Gastroesophageal sphincter (tissue), 4 donors: ENCODE results near the gene CFAP74. TPM values are rescaled to one million over a fixed set of nuclear protein-coding genes. Genes with fewer than 3 reads are reported as not detected.

Experiments used
- ATAC-seq: fragments of 150-250 bp; one replicate; pipeline ENCODE4 v1.9.1; 2016; ENCODE audit warnings: mild to moderate bottlenecking, moderate library complexity
- H3K27ac ChIP-seq, 4 donors: fragments of 200-600 bp; sonication (generic) in 3 of 4; 1 replicate in 3 of 4; 2 replicates in 1 of 4; pipeline ENCODE4 v1.5.1; 2016 to 2019
- H3K27me3 ChIP-seq: fragments of 200-600 bp; sonication (generic); one replicate; pipeline ENCODE4 v1.5.1; 2019
- H3K36me3 ChIP-seq, 2 donors: fragments of 200-600 bp; sonication (generic); one replicate each; pipeline ENCODE4 v1.5.1; 2019; ENCODE audit warnings: control low read depth in 1 of 2
- H3K4me1 ChIP-seq, 3 donors: fragments of 200-600 bp; sonication (generic); 1 replicate in 2 of 3; 2 replicates in 1 of 3; pipeline ENCODE4 v1.5.1; 2016 to 2019; ENCODE audit warnings: control low read depth in 2 of 3
- H3K4me3 ChIP-seq, 2 donors: fragments of 200-600 bp; sonication (generic); one replicate each; pipeline ENCODE4 v1.5.1; 2019; ENCODE audit warnings: mild to moderate bottlenecking in 1 of 2, moderate library complexity in 1 of 2
- H3K9me3 ChIP-seq, 3 donors: fragments of 200-600 bp; sonication (generic); one replicate each; pipeline ENCODE4 v1.5.1; 2017 to 2019; ENCODE audit warnings: control low read depth in 2 of 3
- EP300 ChIP-seq: sonication (generic); formaldehyde crosslinking; IDR thresholded peaks from one replicate; pipeline ENCODE4 v1.6.1; 2017; ENCODE audit warnings: antibody characterized with exemption, mild to moderate bottlenecking
- POLR2A ChIP-seq, 2 donors: fragments of 450-650 bp; IDR thresholded peaks; one replicate each; pipeline ENCODE4 v1.6.1; 2017; ENCODE audit warnings: antibody characterized with exemption in 2 of 2, mild to moderate bottlenecking in 2 of 2, moderate library complexity in 1 of 2
- POLR2AphosphoS5 ChIP-seq: sonication (generic); formaldehyde crosslinking; IDR thresholded peaks from one replicate; pipeline ENCODE4 v1.6.1; 2017; ENCODE audit warnings: antibody characterized with exemption
- WGBS, 2 donors: methylation state at CpG; one replicate each; pipeline ENCODE4 v1.1.5; 2018; ENCODE audit warnings: low coverage in 1 of 2; 5-methylcytosine and 5-hydroxymethylcytosine counted together
- total RNA-seq, 4 donors: library from RNA; depleted of rRNA; stranded (reverse); fragments of >200 nt; gene quantifications; one replicate each; pipeline ENCODE4 v1.1.0, GENCODE V29; 2016
- TF ChIP-seq, protein P1 (sequence below), 4 experiments: fragments of 200-600 bp in 2 of 4; fragments of 450-650 bp in 2 of 4; sonication (generic) in 1 of 4; IDR thresholded peaks; one replicate each; pipeline ENCODE4 v1.5.1; 2017 to 2019; ENCODE audit warnings: antibody characterized with exemption in 4 of 4, mild to moderate bottlenecking in 2 of 4, moderate library complexity in 2 of 4

CFAP74 gene
- total RNA-seq, 4 donors from 2014 or later = 0.12 TPM; not detected in 3

DNA sequence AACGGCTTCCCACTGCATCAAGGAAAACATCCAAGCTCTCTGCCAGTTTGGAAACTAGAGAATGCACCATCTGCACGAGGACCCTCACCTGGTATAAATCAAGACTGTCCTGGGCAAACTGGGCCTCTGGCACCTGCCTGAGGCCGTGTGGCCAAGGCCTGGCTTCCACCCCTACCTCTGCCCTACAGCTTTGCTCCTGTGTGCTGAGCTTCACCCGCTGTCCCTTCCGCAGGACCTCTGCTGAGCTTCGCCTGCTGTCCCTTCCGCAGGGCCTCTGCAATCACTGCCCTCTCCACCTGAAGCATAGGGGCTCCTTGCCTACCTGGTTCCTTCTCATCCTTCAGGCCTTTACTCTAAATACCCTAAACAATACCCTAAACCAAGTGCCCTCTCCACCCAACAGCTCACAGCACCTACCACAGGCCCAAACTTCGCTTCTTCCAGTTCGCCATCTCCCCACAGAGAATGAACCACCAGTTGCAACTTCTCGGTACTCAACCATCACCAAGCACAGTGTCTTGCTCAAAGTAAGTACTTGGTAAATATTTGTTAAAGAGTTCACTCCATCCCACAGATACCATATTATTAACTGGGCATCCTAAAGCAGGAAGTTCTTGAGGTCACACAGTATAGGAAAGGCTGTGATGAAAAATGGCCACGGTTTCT lies 131.1 kb downstream of the CFAP74 start:
- no peak overlapping the region for H3K27ac ChIP-seq

More for the DNA sequence above, 131.1 kb downstream of the CFAP74 start:
- Histone ChIP-seq H3K27me3 (no peaks in the 10 kb centered on the region), H3K4me1 (peaks cover 5 to 92% (median 30%) of the 10 kb centered on the region in 3 donors), H3K36me3 (peaks cover 0 to 24% of the 10 kb centered on the region in 2 donors), H3K4me3 (no peak overlapping the region), H3K9me3 (no peaks in the 10 kb centered on the region)
- WGBS, 2 donors = 70 to 82% methylated on average over 4 to 7 of the region's 11 CpGs
- no peak for ATAC-seq
- TF ChIP-seq POLR2A (IDR thresholded peaks at IDR 0.05) (no peak), EP300 (no peak), POLR2AphosphoS5 (no peak)
- TF ChIP-seq, protein P1, sequence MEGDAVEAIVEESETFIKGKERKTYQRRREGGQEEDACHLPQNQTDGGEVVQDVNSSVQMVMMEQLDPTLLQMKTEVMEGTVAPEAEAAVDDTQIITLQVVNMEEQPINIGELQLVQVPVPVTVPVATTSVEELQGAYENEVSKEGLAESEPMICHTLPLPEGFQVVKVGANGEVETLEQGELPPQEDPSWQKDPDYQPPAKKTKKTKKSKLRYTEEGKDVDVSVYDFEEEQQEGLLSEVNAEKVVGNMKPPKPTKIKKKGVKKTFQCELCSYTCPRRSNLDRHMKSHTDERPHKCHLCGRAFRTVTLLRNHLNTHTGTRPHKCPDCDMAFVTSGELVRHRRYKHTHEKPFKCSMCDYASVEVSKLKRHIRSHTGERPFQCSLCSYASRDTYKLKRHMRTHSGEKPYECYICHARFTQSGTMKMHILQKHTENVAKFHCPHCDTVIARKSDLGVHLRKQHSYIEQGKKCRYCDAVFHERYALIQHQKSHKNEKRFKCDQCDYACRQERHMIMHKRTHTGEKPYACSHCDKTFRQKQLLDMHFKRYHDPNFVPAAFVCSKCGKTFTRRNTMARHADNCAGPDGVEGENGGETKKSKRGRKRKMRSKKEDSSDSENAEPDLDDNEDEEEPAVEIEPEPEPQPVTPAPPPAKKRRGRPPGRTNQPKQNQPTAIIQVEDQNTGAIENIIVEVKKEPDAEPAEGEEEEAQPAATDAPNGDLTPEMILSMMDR (IDR thresholded peaks at IDR 0.05) = no peak

Other genes starting within 250 kb of the CFAP74 start
- 10 to 100 TPM; 69.8 to 82.5 (median 73.8) TPM for gene NADK, start 225.3 kb downstream of the CFAP74 start, total RNA-seq
- gene GNB1, start 112.7 kb downstream of the CFAP74 start, total RNA-seq = 100 to 1,000 TPM; 129 to 175 (median 136) TPM
- gene CALML6, start 88.5 kb downstream of the CFAP74 start, total RNA-seq = under 1 TPM in 2 of 4 donors, not detected in 2; 0.40 to 0.47 TPM
- 1 to 10 TPM in 3 of 4 donors, under 1 TPM in 1; 0.40 to 3.1 (median 1.8) TPM for gene TMEM52, start 84.5 kb downstream of the CFAP74 start, total RNA-seq
- gene GABRD, start 15.6 kb upstream of the CFAP74 start, total RNA-seq = under 1 TPM in 1 of 4 donors, not detected in 3; 0.73 TPM
- gene PRKCZ, start 46.6 kb upstream of the CFAP74 start, total RNA-seq = 1 to 10 TPM; 2.4 to 3.8 (median 2.9) TPM
- gene FAAP20, start 191.0 kb upstream of the CFAP74 start, total RNA-seq = 10 to 100 TPM; 25.8 to 51.1 (median 43.3) TPM
- 100 to 1,000 TPM in 1 of 4 donors, 10 to 100 TPM in 3; 60.2 to 157 (median 79.0) TPM for gene SKI, start 224.5 kb upstream of the CFAP74 start, total RNA-seq